Measurements from ENCODE around the gene EFCAB5.
"Not testable (repeated sequence)": the region's sequence is repeated elsewhere in the genome, so short reads cannot be mapped to it uniquely, and the experiment has no call there.

Gene EFCAB5

DNA sequence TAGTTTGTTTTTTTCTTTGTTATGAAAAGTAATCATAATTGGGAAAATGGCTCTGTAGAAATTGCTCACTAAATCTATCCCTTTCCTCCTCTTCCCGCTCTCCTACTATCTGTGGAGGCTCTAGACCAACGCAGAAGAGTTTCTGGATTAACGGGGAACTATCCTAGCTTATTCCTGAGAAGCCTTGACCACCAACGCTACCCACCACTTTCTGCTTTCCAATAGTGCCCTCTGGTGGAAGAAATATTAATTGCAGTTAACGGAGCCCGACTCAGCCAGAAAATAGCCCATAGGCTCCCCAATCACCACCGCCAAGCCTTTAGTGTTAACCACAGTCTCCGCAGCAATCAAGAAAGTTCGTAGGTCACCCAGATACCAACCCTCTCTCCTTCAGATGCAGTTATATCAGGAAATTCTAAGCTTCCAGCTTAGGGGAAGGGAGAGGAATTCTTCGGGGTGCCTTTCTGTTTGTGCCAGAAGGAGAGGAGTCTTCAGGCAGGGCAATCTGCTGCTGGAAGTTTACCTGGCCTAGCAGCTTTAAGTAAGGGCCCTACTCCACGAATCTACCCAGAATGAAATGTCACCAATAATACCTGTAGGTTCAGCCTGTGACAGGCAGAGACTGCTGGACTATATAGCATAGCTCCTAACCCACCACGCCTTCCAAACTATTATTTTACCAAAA lies 152.2 kb downstream of the EFCAB5 start:
- DNase-seq (ENCODE audit: low spot score): peak; percentile 76

DNA sequence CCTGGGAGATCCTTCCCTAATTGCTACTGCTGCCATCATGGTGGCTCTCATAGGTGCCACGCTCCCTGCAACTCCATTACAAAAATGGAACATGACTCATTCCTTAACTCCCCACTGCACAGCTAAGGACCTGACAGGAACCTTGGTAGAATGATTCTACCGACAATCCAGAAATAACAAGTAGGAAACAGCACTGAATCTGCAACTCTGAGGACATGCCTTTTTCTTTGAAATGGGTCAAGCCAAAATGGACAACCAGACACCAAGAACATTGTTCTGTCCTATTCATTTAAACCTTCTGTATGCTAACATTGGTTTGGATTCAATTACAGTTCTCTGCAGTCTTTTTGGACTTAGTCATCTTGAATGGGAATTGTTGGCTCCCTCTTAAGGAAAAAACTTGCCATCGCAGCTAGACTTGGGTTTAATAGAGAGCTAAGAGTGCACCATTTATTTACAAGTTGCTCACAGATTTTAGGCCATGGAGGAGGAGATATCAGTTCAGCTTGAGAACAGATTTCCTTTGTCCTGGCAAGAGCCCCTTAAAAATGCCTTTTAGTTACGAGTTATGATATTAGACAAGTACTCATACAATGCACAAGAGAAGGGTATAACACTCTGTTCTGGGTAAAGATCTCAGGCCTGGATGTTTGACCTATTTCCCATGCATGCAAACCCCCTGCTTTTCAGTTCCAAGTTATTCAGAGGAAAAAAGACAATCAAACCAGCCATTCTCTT lies 154.2 kb downstream of the EFCAB5 start:
- DNase-seq (ENCODE audit: low spot score): peak; percentile 58

DNA sequence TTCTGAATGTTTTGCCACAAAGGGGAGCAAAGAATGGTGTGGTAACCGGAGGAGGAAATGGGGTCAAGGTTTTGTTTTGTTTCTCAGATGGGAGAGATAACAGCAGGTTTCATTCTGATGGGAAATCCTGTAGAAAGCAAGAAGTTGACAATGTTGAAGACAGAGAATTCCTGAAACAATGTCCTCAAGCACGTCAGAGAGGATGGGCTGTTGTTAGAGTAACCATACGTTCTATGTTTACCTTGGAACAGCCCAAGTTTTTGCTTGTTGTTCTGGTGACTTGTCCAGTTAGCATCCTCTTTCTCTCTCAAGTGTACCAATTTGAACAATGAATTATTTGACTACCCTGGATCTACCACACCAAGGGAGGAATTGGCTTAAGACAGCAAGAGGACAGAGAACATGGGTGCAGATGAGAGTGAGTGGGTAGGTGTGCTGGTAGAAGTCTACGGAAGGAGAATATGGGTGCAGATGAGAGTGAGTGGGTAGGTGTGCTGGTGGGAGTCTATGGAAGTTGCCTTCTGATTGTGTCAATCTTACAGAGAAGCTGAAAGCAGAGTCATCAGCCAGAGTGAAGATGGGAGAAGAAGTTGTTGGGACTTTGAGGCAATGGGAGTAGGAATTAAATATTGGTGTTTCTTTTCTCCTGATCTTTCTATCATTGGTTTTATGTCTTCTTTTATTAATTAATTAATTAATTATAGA lies 160.4 kb downstream of the EFCAB5 start:
- no peak for DNase-seq (ENCODE audit: low spot score)

DNA sequence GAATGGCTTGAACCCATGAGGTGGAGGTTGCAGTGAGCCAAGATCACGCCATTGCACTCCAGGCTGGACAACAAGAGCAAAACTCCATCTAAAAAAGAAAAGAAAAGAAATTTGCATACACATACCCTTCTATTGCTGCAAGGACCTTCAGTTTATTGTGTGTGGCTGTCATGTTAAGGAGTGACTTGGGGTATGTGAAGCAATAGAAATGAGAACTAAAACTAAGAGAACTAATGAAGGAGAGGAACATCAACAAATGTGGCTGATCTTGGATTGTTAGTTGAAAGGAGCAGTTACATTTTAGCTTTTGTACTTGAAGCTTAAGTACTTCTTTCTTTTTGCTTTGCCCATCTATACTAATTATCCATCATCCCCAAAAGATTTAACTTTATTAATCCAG lies 162.5 kb downstream of the EFCAB5 start:
- DNase-seq (ENCODE audit: low spot score): no peak

DNA sequence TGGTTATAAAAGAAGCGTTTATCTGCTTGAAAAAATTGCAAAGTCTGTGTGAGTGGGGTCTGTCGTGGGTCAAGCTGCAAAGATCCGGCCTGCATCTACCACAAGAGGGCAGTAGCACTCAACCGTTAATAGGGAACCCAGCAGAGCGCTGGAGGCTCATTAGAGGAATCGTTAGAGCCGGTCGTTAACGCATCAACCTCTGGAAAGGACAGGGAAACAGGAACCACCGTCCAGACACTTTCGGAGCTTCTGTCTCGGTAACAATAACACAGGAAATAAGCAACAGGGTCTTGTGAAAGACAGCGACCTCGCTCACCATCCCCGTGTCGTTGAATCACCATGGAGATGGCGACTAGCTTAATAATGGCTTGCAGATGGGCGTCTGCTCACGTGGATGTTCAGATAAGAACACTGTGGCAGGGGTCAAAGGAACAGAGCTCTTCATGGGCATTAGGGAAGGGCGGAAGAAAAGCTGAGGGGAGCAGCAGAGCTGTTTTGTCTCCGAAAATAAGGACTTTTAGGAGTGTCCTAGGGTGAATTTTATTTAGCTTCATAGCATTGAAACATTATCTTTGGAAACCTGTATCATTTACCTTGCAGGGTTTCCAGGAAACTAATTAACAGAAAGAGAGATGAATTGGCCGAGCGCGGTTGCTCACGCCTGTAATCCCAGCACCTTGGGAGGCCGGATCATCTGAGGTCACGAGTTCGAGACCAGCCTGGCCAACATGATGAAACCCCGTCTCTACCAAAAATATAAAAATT lies 163.3 kb downstream of the EFCAB5 start:
- DNase-seq (ENCODE audit: low spot score): peak; percentile 99

DNA sequence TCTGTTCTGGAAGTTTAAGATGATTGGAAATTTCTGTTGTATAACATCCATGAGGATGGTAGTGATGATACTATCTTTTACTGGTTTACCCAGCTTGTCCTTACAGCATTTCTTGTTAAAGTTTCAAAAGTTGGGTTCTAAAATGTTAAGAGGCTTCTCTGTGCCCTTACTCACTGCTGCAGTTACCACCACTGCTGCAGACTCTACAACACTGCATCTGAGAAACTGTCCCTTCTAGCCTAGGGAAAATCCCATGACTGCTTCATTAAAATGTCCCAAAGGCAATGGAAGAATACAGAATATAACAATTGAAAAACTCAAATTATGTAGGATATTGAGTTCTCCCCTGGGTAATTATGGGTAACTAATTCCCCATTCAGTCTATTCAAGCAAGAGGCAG lies 171.4 kb downstream of the EFCAB5 start:
- DNase-seq (ENCODE audit: low spot score): no peak

DNA sequence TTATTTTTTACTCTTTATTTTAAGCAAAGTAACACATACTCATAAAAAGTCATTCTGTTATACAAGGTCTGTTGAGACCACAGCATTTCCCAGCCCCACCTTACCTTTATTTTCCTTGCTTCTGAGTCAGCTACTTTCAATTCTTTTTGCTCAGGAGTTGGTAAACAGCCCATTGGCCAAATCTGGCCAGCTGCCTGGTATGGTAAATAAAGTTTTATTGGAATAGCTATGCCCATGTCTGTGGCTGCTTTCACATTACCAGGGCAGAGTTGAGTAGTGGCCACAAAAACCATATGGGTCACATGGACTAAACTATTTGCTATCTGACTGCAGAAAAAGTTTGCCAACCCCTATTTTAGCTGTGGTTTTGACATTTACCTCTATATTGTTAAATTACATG lies 171.8 kb downstream of the EFCAB5 start:
- DNase-seq (ENCODE audit: low spot score): no peak

DNA sequence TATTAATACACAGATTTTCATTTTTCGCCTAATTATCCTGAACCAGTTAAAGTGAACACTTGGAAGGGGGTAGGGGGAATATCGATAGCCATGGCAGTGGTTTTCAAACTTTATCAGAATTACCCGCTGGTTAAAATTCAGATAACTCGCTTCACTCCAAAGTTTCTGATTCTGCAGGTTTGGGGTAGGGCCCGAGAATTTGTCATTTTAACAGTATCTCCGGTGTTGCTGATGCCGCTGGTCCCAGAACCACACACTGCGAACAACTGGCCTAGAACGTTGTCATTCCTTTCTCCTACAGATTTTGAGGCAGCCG lies 174.9 kb downstream of the EFCAB5 start:
- no peak for DNase-seq (ENCODE audit: low spot score)

DNA sequence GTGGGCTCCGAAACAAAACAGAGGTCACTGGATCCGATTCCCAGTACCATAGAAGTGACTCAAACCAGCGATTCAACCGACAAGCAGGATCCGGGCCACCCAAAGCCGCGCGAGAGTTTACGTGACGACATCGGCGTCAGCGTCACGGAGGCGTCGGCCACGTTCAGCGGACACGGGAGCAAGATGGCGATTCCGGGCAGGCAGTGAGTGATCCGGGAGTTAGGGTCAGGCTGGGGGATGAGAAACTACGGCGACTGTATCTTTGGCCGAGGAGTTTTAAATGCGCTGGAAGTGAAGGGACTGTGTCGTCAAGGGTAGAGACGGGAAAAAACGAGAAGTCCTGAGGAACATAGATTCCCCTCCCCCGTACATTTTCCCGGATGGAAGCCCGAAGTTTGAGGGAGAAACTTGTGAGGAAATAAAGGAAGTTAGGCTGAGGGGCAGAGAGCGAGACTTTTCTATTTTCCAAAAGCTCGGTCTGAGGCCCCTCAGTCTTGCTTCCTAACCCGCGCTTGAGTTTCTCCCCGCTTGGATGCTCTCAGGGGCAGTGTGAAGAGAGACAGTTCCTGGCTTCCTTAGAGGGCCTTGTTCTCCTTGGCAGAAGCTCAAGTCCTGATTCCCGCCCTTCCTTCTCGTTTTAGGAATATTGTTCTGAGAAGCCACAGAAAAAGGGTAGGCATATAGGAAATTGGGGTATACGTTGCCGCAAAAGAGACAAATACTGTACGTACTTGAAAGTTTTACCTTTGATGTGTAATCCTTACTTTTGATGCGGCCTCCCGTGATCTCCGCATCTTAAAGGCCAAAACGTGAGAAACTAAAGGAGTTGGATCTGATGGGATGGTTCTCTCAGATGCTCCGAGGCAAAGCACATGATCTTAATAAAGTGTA lies 175.5 kb downstream of the EFCAB5 start, which contains the start of gene NSRP1:
TSS of gene NSRP1 (plus strand) at position 156 of the 891 bp plus-strand sequence. CDS start at position 184, 28 bp downstream.
- peak; percentile 94 for DNase-seq (ENCODE audit: low spot score)

DNA sequence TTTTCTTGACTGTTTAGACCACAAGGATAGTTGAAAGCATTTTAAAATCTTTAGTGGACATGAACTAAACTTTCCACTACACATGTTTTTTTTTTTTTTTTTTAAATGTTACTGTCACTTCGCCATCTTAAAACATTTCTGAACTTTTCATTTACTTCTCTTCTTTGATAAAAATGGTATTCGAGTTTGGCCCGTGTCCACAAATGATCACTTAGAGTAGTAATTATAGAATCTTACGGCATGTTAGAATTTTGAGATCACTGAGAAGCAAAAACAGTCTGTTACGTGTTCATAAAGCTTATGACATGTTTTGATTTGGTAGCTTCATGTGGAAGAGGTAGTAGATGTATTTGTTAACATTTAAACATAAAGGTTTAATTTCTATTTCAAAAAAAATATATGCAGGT lies 176.2 kb downstream of the EFCAB5 start:
- DNase-seq (ENCODE audit: low spot score): no peak

DNA sequence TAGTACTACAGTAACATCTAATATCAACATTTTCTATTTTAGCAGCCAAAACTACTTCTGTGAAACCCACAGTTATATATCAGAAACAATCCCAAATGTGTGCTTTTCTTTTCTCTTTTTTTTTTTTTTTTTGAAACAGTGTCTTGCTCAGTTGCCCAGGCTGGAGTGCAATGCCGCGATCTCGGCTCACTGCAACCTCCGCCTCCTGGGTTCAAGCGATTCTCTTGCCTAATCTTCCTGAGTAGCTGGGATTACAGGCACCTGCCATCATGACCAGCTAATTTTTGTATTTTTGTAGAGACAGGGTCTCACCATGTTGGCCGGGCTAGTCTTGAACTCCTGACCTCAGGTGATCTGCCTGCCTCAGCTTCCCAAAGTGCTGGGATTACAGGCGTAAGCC lies 177.2 kb downstream of the EFCAB5 start:
- not testable (repeated sequence) for DNase-seq (ENCODE audit: low spot score)

DNA sequence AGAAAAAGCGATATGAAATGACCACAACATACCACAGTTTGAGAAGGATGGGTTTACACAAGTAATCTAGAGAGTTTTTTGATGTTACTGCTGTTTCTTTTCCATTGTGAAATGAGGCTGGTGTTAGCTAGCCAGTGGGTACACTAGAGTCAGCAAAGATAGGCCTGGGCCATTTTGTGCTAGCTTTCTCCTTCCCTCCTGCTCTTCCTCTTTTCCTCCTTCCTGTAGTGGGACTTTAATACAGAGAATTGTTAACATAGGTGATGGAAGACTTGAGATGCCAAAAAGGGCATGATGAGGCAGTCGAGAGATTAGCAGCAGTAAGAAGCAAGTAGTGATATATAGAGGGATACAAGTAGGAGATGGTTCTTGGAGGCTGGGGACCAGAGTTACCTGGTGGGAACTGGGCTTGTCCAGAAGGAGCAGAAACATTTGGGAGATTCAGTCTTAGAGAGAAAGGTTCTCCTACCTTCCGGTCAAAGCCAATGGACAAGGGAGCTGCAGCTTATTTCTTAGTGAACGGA lies 182.9 kb downstream of the EFCAB5 start:
- no peak for DNase-seq (ENCODE audit: low spot score)

DNA sequence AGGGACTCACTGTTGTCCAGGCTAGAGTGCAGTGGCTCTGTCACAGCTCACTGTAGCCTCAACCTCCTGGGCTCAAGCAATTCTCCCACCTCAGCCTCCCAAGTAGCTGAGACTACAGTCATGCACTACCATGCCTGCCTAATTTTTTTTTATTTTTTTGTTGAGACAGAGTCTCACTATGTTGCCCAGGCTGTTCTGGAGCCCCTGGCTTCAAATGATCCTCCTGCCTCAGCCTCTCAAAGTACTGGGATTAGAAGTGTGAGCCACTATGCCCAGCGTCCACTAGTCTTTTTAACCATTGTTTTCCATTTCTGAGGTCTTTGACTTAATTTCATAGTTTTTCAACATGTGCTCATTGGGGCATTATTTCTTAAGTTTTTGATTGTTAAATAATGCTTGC lies 188.7 kb downstream of the EFCAB5 start:
- no peak for DNase-seq (ENCODE audit: low spot score)

DNA sequence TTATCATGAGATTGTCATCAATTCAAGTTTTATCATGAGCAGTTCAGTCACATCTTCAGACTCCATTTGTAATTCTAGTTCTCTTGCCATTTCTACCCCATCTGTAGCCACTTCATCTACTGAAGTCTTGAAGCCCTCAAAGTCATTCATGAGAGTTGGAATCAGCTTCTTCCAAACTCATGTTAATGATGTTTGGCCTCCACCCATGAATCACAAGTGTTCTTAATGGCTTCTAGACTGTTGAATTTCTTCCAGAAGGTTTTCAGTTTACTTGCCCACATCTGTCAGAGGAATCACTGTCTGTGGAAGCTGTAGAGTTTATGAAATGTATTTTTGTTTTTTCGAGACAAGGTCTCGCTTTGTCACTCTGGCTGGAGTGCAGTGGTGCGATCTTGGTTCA lies 191.2 kb downstream of the EFCAB5 start:
- no peak for DNase-seq (ENCODE audit: low spot score)

DNA sequence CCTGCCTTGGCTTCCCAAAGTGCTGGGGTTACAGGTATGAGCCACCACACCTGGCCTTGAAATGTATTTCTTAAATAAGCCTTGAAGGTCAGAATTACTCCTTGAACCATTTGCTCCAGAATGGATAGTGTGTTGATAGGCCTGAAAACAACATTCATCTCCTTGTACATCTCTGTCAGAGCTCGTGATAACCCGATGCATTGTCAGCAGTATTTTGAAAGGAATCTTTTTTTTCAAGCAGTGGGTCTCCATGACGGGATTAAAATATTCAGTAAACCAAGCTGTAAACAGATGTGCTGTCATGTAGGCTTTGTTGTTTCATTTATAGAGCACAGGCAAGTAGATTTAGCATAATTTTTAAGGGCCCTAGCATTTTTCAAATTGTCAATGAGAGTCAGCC lies 191.8 kb downstream of the EFCAB5 start:
- DNase-seq (ENCODE audit: low spot score): no peak

DNA sequence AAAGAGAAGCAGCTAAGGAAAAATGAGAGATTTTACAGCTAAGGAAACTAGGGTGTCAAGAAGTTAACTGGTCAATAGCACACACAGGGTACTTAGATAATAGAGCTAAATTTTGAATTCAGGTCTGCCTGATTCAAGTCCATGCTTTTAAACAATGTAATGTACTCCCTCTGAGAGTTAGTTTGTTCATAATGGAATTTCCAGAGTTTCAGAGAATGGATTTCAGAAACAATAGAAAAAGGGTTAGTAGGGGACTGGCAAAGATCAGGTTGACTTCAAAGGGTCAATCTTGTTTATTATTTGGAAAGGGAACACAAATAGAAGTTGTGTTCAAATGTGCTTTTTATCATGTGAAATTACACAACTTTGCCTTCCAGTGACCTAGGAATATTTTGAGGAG lies 193.1 kb downstream of the EFCAB5 start:
- DNase-seq (ENCODE audit: low spot score): no peak

DNA sequence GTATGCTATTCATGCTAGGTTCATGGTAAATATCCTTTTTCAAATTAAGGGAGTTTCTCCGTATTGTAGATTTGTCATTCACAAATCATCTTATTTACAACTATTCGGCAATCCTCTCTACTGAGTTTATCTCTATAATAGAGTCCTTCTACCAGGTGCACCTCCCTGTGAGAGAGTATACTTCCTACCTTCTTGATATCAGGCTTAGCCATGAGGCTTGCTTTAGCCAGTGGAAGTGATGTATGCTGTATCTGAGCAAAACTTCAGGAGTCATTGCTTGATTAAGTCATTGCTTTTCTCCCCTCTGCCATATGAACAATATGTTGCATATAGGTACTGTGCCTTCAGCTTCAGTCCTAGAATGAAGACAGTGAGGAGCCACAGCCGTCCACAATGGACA lies 195.7 kb downstream of the EFCAB5 start:
- no peak for DNase-seq (ENCODE audit: low spot score)

DNA sequence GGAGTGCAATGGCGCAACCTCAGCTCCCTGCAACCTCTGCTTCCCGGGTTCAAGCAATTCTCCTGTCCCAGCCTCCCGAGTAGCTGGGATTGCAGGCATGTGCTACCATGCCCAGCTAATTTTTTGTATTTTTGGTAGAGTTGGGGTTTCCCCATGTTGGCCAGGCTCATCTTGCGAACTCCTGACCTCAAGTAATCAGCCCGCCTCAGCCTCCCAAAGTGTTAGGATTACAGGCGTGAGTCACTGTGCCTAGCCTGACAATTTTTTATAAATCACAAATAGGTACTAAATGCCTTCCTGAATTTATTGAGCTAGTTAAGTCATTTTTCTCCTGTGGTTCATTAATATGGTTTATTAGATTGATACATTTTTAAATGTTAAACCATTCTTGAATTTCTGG lies 206.4 kb downstream of the EFCAB5 start:
- not testable (repeated sequence) for DNase-seq (ENCODE audit: low spot score)

DNA sequence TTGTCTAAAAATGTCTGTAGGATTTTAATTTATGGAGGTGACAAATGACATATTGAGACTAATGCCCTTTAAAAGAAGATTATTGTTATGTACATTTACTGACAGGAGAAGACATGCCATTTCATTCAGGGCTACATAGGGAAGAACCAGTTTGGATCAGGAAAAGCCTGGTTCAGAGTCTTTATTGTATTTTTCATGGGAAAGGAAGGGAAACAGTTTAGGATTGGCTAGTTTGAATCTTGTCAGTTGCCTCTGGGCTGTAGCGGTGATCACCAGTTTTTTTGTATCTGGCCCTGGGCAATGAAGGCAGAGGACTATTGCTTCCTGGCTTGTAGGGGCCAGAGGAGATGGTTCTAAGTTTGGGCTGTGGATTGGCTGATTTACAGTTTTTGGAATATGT lies 206.9 kb downstream of the EFCAB5 start:
- no peak for DNase-seq (ENCODE audit: low spot score)

DNA sequence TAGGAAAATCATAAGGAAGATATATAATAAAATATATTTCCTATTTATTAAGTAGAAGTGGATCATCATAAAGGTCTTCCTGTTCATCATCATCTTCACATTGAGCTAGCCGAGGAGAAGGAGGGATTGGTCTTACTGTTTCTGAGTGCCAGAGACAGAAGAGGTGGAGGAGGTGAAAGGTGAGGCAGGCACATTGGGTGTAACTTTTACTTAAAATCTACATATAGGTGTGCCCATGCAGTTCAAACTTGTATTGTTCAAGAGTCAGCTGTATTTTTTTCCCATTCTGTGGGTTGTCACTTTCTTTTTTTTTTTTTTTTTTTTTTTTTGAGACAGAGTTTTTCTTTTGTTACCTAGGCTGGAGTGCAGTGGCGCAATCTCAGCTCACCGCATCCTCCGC lies 210.0 kb downstream of the EFCAB5 start:
- DNase-seq (ENCODE audit: low spot score): no peak

DNA sequence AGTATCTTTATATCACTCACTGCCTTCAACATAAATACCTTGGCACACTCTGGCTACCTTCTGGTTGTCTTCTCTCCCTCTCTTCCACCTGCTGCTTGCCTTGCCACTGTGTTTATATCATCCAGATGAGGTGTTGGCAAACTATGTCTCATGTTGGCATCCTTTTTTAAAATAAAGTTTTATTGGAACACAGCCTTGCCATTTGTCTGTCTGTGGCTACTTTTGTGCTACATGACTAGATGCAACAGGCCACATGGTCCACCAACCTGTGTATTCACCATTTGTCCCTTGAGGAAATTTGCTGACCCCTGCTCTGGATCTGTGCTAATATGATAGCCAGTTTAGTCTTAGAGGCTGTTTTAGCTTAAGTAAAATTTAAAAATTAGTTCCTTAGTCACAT lies 212.0 kb downstream of the EFCAB5 start:
- DNase-seq (ENCODE audit: low spot score): no peak
